HG02938 (cell line): ENCODE measurements around the gene IL17RC.

Experiments
- ATAC-seq: cut with Tn5 transposase; IDR thresholded peaks from one replicate; pipeline ENCODE4 v1.9.1; 2021; ENCODE audit warnings: mild to moderate bottlenecking, moderate library complexity; ENCODE audit not compliant: unreplicated experiment

Gene IL17RC

DNA sequence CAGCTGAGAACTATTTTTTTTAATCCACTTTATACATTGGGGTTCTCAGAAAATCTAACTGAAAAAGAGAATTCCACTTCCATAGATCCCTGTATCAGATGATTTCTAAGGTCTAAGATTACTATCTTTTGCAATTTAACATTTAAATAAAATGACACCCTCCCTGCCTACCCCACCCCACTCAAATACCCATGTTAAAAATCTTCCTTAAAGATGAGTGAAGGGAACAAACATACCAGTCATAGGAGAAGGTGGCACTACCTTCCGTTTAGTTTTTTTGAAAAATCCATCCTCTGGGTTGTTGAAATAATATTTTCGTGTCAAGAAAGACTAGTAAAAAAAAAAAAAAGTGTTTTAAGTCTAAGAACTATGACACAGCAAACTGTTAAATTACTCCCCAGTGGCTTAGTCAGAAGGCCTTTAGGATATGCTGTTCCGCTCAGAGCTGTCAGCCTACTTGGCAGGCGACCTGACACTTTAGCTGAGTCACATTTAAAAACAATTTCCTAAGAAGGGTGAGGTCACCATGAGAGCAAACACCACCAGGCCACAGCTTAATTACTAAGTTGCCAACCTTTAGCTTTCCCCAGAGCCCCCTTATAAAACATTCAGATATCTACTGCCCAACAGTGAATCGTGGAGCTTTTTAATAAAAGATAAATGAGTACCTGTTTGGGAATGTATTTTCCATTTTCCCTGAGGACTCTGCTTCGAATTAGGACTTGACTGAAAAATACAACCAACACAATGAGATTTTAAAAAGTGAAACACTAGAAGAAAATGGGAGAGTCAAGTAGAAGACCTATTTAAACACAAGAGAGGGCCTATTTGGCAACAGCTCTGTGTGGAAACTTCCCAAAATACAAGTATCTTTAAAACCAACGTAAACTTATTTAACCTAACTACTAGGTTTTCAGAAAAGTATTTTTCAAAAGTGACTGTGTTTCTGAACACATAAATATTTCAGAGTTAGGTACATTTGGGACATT lies 60.1 kb downstream of the IL17RC start:
- no peak for ATAC-seq

DNA sequence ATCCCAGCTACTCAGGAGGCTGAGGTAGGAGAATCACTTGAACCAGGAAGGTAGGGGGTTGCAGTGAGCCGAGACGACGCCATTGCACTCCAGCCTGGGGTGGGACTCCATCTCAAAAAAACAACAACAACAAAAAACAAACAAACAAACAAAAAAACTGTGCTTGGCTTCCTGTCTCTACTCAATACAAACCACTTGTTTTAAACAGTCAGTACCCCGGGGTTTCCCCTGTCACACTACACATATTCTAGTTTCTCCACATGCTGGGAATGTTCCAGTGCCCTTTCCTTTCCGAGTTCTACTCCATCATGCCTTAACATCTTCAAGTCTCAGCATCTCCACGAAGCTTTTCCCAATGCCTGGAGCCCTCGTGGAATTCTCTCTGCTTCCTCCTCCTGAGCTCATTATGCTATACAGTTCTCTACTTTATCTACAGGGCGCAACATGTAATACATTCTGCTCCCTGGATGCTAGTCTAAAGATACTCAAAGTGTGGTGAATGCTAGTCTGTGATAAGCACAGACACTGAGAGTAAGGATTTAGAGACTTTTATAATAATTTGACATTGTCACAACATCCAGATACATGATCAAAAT lies 61.9 kb downstream of the IL17RC start:
- no peak for ATAC-seq

DNA sequence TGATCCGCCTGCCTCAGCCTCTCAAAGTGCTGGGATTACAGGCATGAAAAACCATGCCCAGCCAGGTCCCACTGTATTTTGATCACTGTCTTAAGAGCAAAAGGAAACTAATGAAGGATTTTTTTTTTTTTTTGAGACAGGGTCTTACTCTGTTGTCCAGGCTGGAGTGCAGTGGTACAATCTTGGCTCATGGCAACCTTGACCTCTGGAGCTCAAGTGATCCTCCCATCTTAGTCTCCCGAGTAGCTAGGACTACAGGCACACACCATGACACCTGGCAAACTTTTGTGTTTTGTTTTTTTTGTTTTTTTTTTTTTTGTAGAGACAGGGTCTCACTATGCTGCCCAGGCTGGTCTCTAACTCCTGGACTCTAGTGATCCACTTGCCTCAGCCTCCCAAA lies 63.4 kb downstream of the IL17RC start:
- no peak for ATAC-seq
